Neural cell (in vitro differentiated cells): Measurements from ENCODE around the gene AK4. TPM values are rescaled to one million over a fixed set of nuclear protein-coding genes. Genes with fewer than 3 reads are reported as not detected.

Source experiments
- H2AFZ ChIP-seq: fragments of 200-600, 300-800 bp; sonication (generic), shearing (Covaris generic); 2 replicates; pipeline ENCODE4 v1.6.0; 2014; ENCODE audit warnings: low read depth, mild to moderate bottlenecking, antibody characterized with exemption, low read length, moderate library complexity
- H3F3A ChIP-seq: fragments of 200-600 bp; shearing (Covaris generic); 2 replicates; pipeline ENCODE4 v1.6.1; 2016; ENCODE audit warnings: mild to moderate bottlenecking, moderate library complexity, mixed read lengths, antibody characterized with exemption, low read length; ENCODE audit not compliant: insufficient read depth, poor library complexity, severe bottlenecking
- H3K27ac ChIP-seq: fragments of 200-600, 300-800 bp; sonication (generic), shearing (Covaris generic); 2 replicates; pipeline ENCODE4 v1.5.1; 2014; ENCODE audit warnings: mild to moderate bottlenecking, low read length, moderate library complexity
- H3K27me3 ChIP-seq: fragments of 300-800, 200-600 bp; sonication (generic), shearing (Covaris generic); 2 replicates; pipeline ENCODE4 v1.6.0; 2014; ENCODE audit warnings: mild to moderate bottlenecking, low read depth, low read length, moderate library complexity; ENCODE audit not compliant: insufficient read depth
- H3K36me3 ChIP-seq: fragments of 300-800, 200-600 bp; sonication (generic), shearing (Covaris generic); 2 replicates; pipeline ENCODE4 v1.5.1; 2014; ENCODE audit warnings: mild to moderate bottlenecking, antibody characterized with exemption, low read length, moderate library complexity; ENCODE audit not compliant: insufficient read depth
- H3K4me2 ChIP-seq: fragments of 300-800, 200-600 bp; sonication (generic), shearing (Covaris generic); 2 replicates; pipeline ENCODE4 v1.6.0; 2014; ENCODE audit warnings: mild to moderate bottlenecking, low read length
- H3K4me3 ChIP-seq: fragments of 300-800, 200-600 bp; sonication (generic), shearing (Covaris generic); 2 replicates; pipeline ENCODE4 v1.5.1; 2014; ENCODE audit warnings: mild to moderate bottlenecking, low read length, moderate library complexity
- H3K79me2 ChIP-seq: fragments of 200-600 bp; shearing (Covaris generic); replicated peaks from 2 replicates; pipeline ENCODE4 v1.6.0; 2014; ENCODE audit warnings: mild to moderate bottlenecking, low read length, moderate library complexity; ENCODE audit not compliant: insufficient read depth
- H3K9ac ChIP-seq: fragments of 300-800, 200-600 bp; sonication (generic), shearing (Covaris generic); 2 replicates; pipeline ENCODE4 v1.6.1; 2016; ENCODE audit warnings: mild to moderate bottlenecking, low read length, mixed read lengths
- H3K9me2 ChIP-seq: fragments of 200-600 bp; shearing (Covaris generic); 2 replicates; pipeline ENCODE4 v1.6.1; 2016; ENCODE audit warnings: mild to moderate bottlenecking, low read length, mixed read lengths; ENCODE audit not compliant: insufficient read depth
- H3K9me3 ChIP-seq: fragments of 200-600, 300-800 bp; sonication (generic), shearing (Covaris generic); 2 replicates; pipeline ENCODE4 v1.6.1; 2016; ENCODE audit warnings: mild to moderate bottlenecking, mixed run types, low read length, moderate library complexity, mixed read lengths
- H4K20me1 ChIP-seq: fragments of 200-600 bp; shearing (Covaris generic); 2 replicates; pipeline ENCODE4 v1.6.1; 2016; ENCODE audit warnings: mild to moderate bottlenecking, mixed run types; ENCODE audit not compliant: insufficient read depth
- EP300 ChIP-seq: fragments of 450-650 bp; conservative IDR thresholded peaks from 2 replicates; pipeline ENCODE4 v1.6.1; 2014; ENCODE audit warnings: antibody characterized with exemption, mild to moderate bottlenecking, moderate library complexity; ENCODE audit not compliant: poor library complexity, severe bottlenecking
- EZH2 ChIP-seq: fragments of 200-600, 300-800 bp; shearing (Covaris generic), sonication (generic); IDR thresholded peaks from 2 replicates; pipeline ENCODE4 v1.6.1; 2014; ENCODE audit warnings: antibody characterized with exemption, low read length, borderline replicate concordance, mild to moderate bottlenecking; ENCODE audit not compliant: insufficient read depth, poor library complexity, severe bottlenecking
- MXI1 ChIP-seq: fragments of 450-650 bp; conservative IDR thresholded peaks from 2 replicates; pipeline ENCODE4 v1.6.1; 2014; ENCODE audit warnings: antibody characterized with exemption, mild to moderate bottlenecking; ENCODE audit not compliant: poor library complexity, severe bottlenecking
- POLR2AphosphoS5 ChIP-seq: IDR thresholded peaks from 2 replicates; pipeline ENCODE4 v1.6.1; 2012
- RAD21 ChIP-seq: fragments of 450-650 bp; conservative IDR thresholded peaks from 2 replicates; pipeline ENCODE4 v1.6.1; 2014; ENCODE audit warnings: antibody characterized with exemption, mild to moderate bottlenecking, moderate library complexity
- SMC3 ChIP-seq: fragments of 450-650 bp; conservative IDR thresholded peaks from 2 replicates; pipeline ENCODE4 v1.6.1; 2014; ENCODE audit warnings: antibody characterized with exemption, mild to moderate bottlenecking, moderate library complexity; ENCODE audit not compliant: poor library complexity
- TAF1 ChIP-seq: IDR thresholded peaks from 2 replicates; pipeline ENCODE4 v1.6.1; 2012; ENCODE audit warnings: low read depth
- polyA plus RNA-seq: library from polyadenylated mRNA; depleted of rRNA; stranded (reverse); fragments of >200 nt; gene quantifications from 2 replicates; pipeline ENCODE4 v1.2.3, GENCODE V29; 2014
- TF ChIP-seq, protein P1 (sequence below): fragments of 450-650 bp; IDR thresholded peaks from 2 replicates; pipeline ENCODE4 v1.5.1; 2014; ENCODE audit warnings: antibody characterized with exemption, mild to moderate bottlenecking, moderate library complexity; ENCODE audit not compliant: poor library complexity, severe bottlenecking
- TF ChIP-seq, protein P2 (sequence below): IDR thresholded peaks from 2 replicates; pipeline ENCODE4 v1.6.1; 2012; ENCODE audit warnings: borderline replicate concordance

AK4 gene
- polyA plus RNA-seq, 1 donor from 2014 or later: 1.9 TPM

DNA sequence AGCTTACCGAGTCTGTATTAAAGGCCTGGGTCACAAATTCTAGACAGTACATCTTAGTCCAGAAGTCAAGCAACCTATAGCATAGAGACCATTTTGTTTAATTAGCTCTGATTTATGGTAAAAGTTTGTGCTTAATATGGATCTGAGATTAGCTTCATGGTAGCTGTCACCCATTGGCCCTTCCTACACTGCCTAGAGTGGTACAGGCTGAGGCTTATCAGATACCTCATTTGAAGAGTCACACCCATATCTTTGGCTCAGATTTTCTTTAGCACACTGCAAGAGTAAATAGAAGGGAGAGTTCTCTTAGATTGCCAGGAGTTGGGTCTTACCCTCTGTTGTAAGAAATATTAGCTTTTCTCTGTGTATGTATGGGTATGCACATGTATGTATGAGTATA is 3.6 kb downstream of the AK4 start:
- H3K36me3 ChIP-seq: no peaks in the 10 kb centered on the region
- TF ChIP-seq MXI1: no peak
- TF ChIP-seq POLR2AphosphoS5: no peak
- TF ChIP-seq EZH2: no peak
- no peak for TF ChIP-seq TAF1
- TF ChIP-seq EP300: no peak
- TF ChIP-seq, protein P1, sequence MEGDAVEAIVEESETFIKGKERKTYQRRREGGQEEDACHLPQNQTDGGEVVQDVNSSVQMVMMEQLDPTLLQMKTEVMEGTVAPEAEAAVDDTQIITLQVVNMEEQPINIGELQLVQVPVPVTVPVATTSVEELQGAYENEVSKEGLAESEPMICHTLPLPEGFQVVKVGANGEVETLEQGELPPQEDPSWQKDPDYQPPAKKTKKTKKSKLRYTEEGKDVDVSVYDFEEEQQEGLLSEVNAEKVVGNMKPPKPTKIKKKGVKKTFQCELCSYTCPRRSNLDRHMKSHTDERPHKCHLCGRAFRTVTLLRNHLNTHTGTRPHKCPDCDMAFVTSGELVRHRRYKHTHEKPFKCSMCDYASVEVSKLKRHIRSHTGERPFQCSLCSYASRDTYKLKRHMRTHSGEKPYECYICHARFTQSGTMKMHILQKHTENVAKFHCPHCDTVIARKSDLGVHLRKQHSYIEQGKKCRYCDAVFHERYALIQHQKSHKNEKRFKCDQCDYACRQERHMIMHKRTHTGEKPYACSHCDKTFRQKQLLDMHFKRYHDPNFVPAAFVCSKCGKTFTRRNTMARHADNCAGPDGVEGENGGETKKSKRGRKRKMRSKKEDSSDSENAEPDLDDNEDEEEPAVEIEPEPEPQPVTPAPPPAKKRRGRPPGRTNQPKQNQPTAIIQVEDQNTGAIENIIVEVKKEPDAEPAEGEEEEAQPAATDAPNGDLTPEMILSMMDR: no peak
- TF ChIP-seq RAD21: no peak
- TF ChIP-seq, protein P2, sequence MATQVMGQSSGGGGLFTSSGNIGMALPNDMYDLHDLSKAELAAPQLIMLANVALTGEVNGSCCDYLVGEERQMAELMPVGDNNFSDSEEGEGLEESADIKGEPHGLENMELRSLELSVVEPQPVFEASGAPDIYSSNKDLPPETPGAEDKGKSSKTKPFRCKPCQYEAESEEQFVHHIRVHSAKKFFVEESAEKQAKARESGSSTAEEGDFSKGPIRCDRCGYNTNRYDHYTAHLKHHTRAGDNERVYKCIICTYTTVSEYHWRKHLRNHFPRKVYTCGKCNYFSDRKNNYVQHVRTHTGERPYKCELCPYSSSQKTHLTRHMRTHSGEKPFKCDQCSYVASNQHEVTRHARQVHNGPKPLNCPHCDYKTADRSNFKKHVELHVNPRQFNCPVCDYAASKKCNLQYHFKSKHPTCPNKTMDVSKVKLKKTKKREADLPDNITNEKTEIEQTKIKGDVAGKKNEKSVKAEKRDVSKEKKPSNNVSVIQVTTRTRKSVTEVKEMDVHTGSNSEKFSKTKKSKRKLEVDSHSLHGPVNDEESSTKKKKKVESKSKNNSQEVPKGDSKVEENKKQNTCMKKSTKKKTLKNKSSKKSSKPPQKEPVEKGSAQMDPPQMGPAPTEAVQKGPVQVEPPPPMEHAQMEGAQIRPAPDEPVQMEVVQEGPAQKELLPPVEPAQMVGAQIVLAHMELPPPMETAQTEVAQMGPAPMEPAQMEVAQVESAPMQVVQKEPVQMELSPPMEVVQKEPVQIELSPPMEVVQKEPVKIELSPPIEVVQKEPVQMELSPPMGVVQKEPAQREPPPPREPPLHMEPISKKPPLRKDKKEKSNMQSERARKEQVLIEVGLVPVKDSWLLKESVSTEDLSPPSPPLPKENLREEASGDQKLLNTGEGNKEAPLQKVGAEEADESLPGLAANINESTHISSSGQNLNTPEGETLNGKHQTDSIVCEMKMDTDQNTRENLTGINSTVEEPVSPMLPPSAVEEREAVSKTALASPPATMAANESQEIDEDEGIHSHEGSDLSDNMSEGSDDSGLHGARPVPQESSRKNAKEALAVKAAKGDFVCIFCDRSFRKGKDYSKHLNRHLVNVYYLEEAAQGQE: no peak
- H3K9me3 ChIP-seq: no peaks in the 10 kb centered on the region
- H2AFZ ChIP-seq: no peak overlapping the region
- no peak overlapping the region for H3K9ac ChIP-seq
- no peaks in the 10 kb centered on the region for H3K9me2 ChIP-seq
- H3K27me3 ChIP-seq: peaks cover 41% of the 10 kb centered on the region
- no peaks in the 10 kb centered on the region for H4K20me1 ChIP-seq
- H3F3A ChIP-seq: no peaks in the 10 kb centered on the region
- no peak overlapping the region for H3K4me3 ChIP-seq
- no peak overlapping the region for H3K27ac ChIP-seq
- no peaks in the 10 kb centered on the region for H3K79me2 ChIP-seq
- no peak overlapping the region for H3K4me2 ChIP-seq

DNA sequence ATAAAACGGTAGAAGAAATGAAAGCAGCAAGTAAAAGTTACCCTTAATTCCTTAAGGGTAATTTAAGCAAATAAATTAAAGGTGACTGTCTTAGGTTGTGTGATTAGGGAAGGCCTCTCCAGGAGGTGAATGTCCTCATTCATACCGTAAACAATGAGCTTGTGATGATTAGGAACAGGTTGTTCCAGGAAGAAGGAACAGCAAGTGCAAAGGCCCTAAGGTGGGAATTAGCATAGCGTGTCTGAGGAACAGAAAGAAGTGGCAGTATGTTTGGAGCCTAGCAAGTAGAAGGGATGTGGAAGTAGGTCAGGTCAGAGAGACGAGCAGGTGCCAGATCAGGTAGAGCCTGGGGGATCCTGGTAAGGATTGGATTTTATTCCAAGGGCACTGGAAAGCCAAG is 5.6 kb downstream of the AK4 start:
- Histone ChIP-seq H3F3A (no peaks in the 10 kb centered on the region), H3K27ac (no peak overlapping the region), H3K9ac (no peak overlapping the region), H3K4me2 (no peak overlapping the region), H3K9me3 (no peaks in the 10 kb centered on the region), H3K4me3 (no peak overlapping the region), H4K20me1 (no peaks in the 10 kb centered on the region), H3K36me3 (no peaks in the 10 kb centered on the region), H3K27me3 (peaks cover 21% of the 10 kb centered on the region), H3K79me2 (no peaks in the 10 kb centered on the region), H2AFZ (no peak overlapping the region), H3K9me2 (no peaks in the 10 kb centered on the region)
- no peak for TF ChIP-seq MXI1
- TF ChIP-seq EP300: no peak
- no peak for TF ChIP-seq EZH2
- TF ChIP-seq, protein P1: no peak
- TF ChIP-seq TAF1: no peak
- TF ChIP-seq, protein P2: no peak
- TF ChIP-seq RAD21: no peak
- TF ChIP-seq POLR2AphosphoS5: no peak
- no peak for TF ChIP-seq SMC3
